Measurements from ENCODE around the gene LSMEM2.

- TF ChIP-seq, protein P1, sequence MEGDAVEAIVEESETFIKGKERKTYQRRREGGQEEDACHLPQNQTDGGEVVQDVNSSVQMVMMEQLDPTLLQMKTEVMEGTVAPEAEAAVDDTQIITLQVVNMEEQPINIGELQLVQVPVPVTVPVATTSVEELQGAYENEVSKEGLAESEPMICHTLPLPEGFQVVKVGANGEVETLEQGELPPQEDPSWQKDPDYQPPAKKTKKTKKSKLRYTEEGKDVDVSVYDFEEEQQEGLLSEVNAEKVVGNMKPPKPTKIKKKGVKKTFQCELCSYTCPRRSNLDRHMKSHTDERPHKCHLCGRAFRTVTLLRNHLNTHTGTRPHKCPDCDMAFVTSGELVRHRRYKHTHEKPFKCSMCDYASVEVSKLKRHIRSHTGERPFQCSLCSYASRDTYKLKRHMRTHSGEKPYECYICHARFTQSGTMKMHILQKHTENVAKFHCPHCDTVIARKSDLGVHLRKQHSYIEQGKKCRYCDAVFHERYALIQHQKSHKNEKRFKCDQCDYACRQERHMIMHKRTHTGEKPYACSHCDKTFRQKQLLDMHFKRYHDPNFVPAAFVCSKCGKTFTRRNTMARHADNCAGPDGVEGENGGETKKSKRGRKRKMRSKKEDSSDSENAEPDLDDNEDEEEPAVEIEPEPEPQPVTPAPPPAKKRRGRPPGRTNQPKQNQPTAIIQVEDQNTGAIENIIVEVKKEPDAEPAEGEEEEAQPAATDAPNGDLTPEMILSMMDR (IDR thresholded peaks at IDR 0.05) = no peak
- no peak for TF ChIP-seq POLR2AphosphoS5 (IDR thresholded peaks at IDR 0.05; ENCODE audit: insufficient read depth in 1 of 2, low read depth in 1 of 2)
- TF ChIP-seq POLR2A (IDR thresholded peaks at IDR 0.05) = no peak
Measured at GRCh38 chr3:50275996-50276761, 2.7 kb upstream of the LSMEM2 start.

All from vagina (tissue), 2 donors.